K562 (cell line): Measurements from ENCODE around the gene BIN1. TPM values are rescaled to one million over a fixed set of nuclear protein-coding genes. Genes with fewer than 3 reads are reported as not detected.
A peak's percentile ranks its signal among the peaks of the same experiment; 100 is the strongest.

Experiments used
- ATAC-seq: fragments of 200-7000 bp; cut with Tn5 transposase; 3 replicates; pipeline ENCODE4 v1.9.1; 2020; ENCODE audit warnings: moderate library complexity
- BruUV-seq: library from RNA; stranded (reverse); fragments of 400-500 nt; replicated peaks from 2 replicates; lab custom pipeline; 2021; lab: Mats Ljungman, UMichigan
- CTCF ChIA-PET: fragments of 300-600 bp; formaldehyde crosslinking; extraction: SDS; loops from one replicate; lab custom pipeline; 2021; ENCODE audit warnings: low intra/inter-chr PET ratio; lab: Yijun Ruan, JAX
- POLR2A ChIA-PET: fragments of 300-600, 350-650 bp; sonication (Branson Sonifier 250); formaldehyde crosslinking; extraction: SDS; loops from one replicate; lab custom pipeline; 2021; ENCODE audit warnings: antibody characterized with exemption, inconsistent platforms; lab: Yijun Ruan, JAX
- DNase-seq, 4 experiments: peaks; one replicate each; pipeline versions ENCODE4 v3.0.0 to v3.0.0-alpha.2; 2011 to 2018; ENCODE audit warnings: low spot score in 3 of 4, mixed read lengths in 3 of 4; ENCODE audit errors: extremely low read depth in 1 of 4
- FAIRE-seq: peaks from 2 replicates; lab custom pipeline; 2011; peaks lifted over from hg19 to GRCh38; lab: Jason Lieb, UNC
- H2AFZ ChIP-seq: 2 replicates; pipeline ENCODE4 v1.6.0; 2011; ENCODE audit warnings: low read depth, low read length, control low read depth, inconsistent platforms
- H3K27ac ChIP-seq: fragments of 200-600 bp; 3 replicates; pipeline ENCODE4 v1.8.0; 2011; ENCODE audit warnings: low read depth, mild to moderate bottlenecking, control low read depth, inconsistent platforms, low read length, moderate library complexity, mixed read lengths; ENCODE audit errors: extremely low read depth
- H3K27me3 ChIP-seq, 2 experiments: fragments of 300-600 bp in 1 of 2; 2 replicates in 1 of 2; 3 replicates in 1 of 2; pipeline versions ENCODE4 v1.6.0 to v1.8.0; 2011; ENCODE audit warnings: inconsistent platforms in 2 of 2, low read length in 2 of 2, mild to moderate bottlenecking in 1 of 2, mixed read lengths in 1 of 2, moderate library complexity in 1 of 2; ENCODE audit not compliant: control insufficient read depth in 2 of 2, insufficient read depth in 2 of 2
- H3K36me3 ChIP-seq: fragments of 300-600 bp; 3 replicates; pipeline ENCODE4 v1.8.0; 2011; ENCODE audit warnings: mild to moderate bottlenecking, low read length, inconsistent platforms; ENCODE audit not compliant: control insufficient read depth, insufficient read depth
- H3K4me1 ChIP-seq, 2 experiments: fragments of 200-600 bp in 1 of 2; replicated peaks in 1 of 2; 2 replicates in 1 of 2; 3 replicates in 1 of 2; pipeline versions ENCODE4 v1.5.1 to v1.8.0; 2011; ENCODE audit warnings: inconsistent platforms in 2 of 2, low read length in 2 of 2, mild to moderate bottlenecking in 1 of 2, mixed read lengths in 1 of 2, moderate library complexity in 1 of 2; ENCODE audit not compliant: control insufficient read depth in 2 of 2, insufficient read depth in 2 of 2
- H3K4me2 ChIP-seq: 2 replicates; pipeline ENCODE4 v1.6.1; 2011; ENCODE audit warnings: low read length, control low read depth, inconsistent platforms, mixed read lengths; ENCODE audit not compliant: insufficient read depth
- H3K4me3 ChIP-seq: fragments of 200-600 bp; sonication (generic), shearing (Covaris generic); 2 replicates; pipeline ENCODE4 v1.5.1; 2016; ENCODE audit warnings: control low read depth, inconsistent platforms
- H3K79me2 ChIP-seq: fragments of 200-600 bp; 3 replicates; pipeline ENCODE4 v1.8.0; 2011; ENCODE audit warnings: low read length, inconsistent platforms; ENCODE audit not compliant: control insufficient read depth, insufficient read depth
- H3K9ac ChIP-seq, 2 experiments: 2 replicates each; pipeline versions ENCODE4 v1.6.0 to v1.6.1; 2011; ENCODE audit warnings: low read depth in 2 of 2, low read length in 2 of 2, control low read depth in 1 of 2, inconsistent platforms in 1 of 2, mild to moderate bottlenecking in 1 of 2, mixed read lengths in 1 of 2; ENCODE audit not compliant: insufficient read depth in 1 of 2
- H3K9me1 ChIP-seq: one replicate; pipeline ENCODE4 v1.6.0; 2011; ENCODE audit warnings: inconsistent platforms, mild to moderate bottlenecking, low read length, moderate library complexity; ENCODE audit not compliant: control insufficient read depth, insufficient read depth
- H3K9me3 ChIP-seq: replicated peaks from 2 replicates; pipeline ENCODE4 v1.5.1; 2011; ENCODE audit warnings: low read depth, low read length, inconsistent platforms; ENCODE audit not compliant: control insufficient read depth, insufficient read depth
- H4K20me1 ChIP-seq: replicated peaks from 2 replicates; pipeline ENCODE4 v1.6.1; 2011; ENCODE audit warnings: low read length, inconsistent platforms, mixed read lengths; ENCODE audit not compliant: control insufficient read depth, insufficient read depth
- CBX1 ChIP-seq: sonication (generic); IDR thresholded peaks from 2 replicates; pipeline ENCODE4 v1.6.1; 2016; ENCODE audit warnings: antibody characterized with exemption, low read depth, mild to moderate bottlenecking
- CHCHD3 ChIP-seq: fragments of 250-450 bp; sonication (Bioruptor Pico); IDR thresholded peaks from 2 replicates; pipeline ENCODE4 v2.1.2; 2022; ENCODE audit warnings: mild to moderate bottlenecking
- CREBBP ChIP-seq: IDR thresholded peaks from one replicate; pipeline ENCODE4 v1.6.1; 2012; ENCODE audit warnings: low read depth, mild to moderate bottlenecking, control low read depth, inconsistent platforms, low read length
- ELF4 ChIP-seq: fragments of 450-650 bp; formaldehyde crosslinking; IDR thresholded peaks from 2 replicates; pipeline ENCODE4 v1.4.0; 2022; ENCODE audit warnings: missing genetic modification characterization
- ELK3 ChIP-seq: fragments of 450-650 bp; formaldehyde crosslinking; IDR thresholded peaks from 2 replicates; pipeline ENCODE4 v1.4.0; 2020; ENCODE audit warnings: mild to moderate bottlenecking
- IRF9 ChIP-seq: fragments of 450-650 bp; IDR thresholded peaks from 2 replicates; pipeline ENCODE4 v1.6.1; 2016; ENCODE audit warnings: missing biosample characterization, missing genetic modification characterization
- RNF2 ChIP-seq: sonication (generic); IDR thresholded peaks from 2 replicates; pipeline ENCODE4 v1.6.1; 2016
- SAP30 ChIP-seq: fragments of 200-600 bp; sonication (generic); IDR thresholded peaks from 2 replicates; pipeline ENCODE4 v1.6.1; 2012; ENCODE audit warnings: borderline replicate concordance, low read depth, mild to moderate bottlenecking, moderate library complexity, low read length, control low read depth, inconsistent platforms; ENCODE audit not compliant: insufficient read depth, poor library complexity, severe bottlenecking
- ZFP91 ChIP-seq: sonication (generic); formaldehyde crosslinking; IDR thresholded peaks from 2 replicates; pipeline ENCODE4 v1.8.0; 2022; ENCODE audit warnings: mild to moderate bottlenecking, missing genetic modification reagents
- ZNF592 ChIP-seq: fragments of 450-650 bp; IDR thresholded peaks from 2 replicates; pipeline ENCODE4 v1.6.1; 2017; ENCODE audit warnings: antibody characterized with exemption, mild to moderate bottlenecking
- ZNF830 ChIP-seq: fragments of 250-450 bp; sonication (Bioruptor Pico); IDR thresholded peaks from 2 replicates; pipeline ENCODE4 v1.5.0; 2021; ENCODE audit warnings: mild to moderate bottlenecking
- WGBS: fragments of 100-300 bp; shearing (Covaris generic); methylation state at CpG from one replicate; pipeline ENCODE4 v1.1.6; 2016; ENCODE audit warnings: low coverage, mixed read lengths; ENCODE audit not compliant: insufficient coverage; ENCODE audit errors: missing lambda C conversion rate; 5-methylcytosine and 5-hydroxymethylcytosine counted together
- in situ Hi-C: fragments of 300-500 bp; cut with MboI; formaldehyde crosslinking; loops from 4 replicates; pipeline ENCODE4 v1.15.0; 2018; ENCODE audit warnings: inconsistent platforms, mixed read lengths
- intact Hi-C: fragments of 100-400 bp; cut with micrococcal nuclease; formaldehyde crosslinking; loops from 2 replicates; pipeline ENCODE4 v1.14.2; 2022
- polyA plus RNA-seq, 8 experiments: library from polyadenylated mRNA; depleted of rRNA in 4 of 8; stranded (reverse) in 5 of 8; unstranded in 3 of 8; fragments of >200 nt; fragmentation: Nextera tagmentation in 2 of 8; fragmentation: Illumina TruSeq in 1 of 8; extraction: Ambion mirVana in 2 of 8; extraction: Trizol in 1 of 8; gene quantifications; 2 replicates each; pipeline versions ENCODE4 v1.2.1 to v1.2.3, GENCODE V29; 2011 to 2014; ENCODE audit warnings: inconsistent platforms in 1 of 8, missing spikeins in 1 of 8
- total RNA-seq, 7 experiments: library from RNA; depleted of rRNA in 6 of 7; stranded (reverse); fragments of >200 nt in 6 of 7; fragmentation: Illumina TruSeq in 2 of 7; extraction: Trizol in 2 of 7; gene quantifications; 2 replicates each; pipeline versions ENCODE4 v1.2.1 to v1.2.3, GENCODE V29; 2011 to 2021; ENCODE audit warnings: low replicate concordance in 1 of 7

The BIN1 gene
- total and polyA plus RNA-seq, 9 of the 15 experiments (the other 6 are each of a cell fraction or from before 2014, with no cell fraction given): 0.04 to 2.8 (median 0.79) TPM; not detected in 1

- in situ Hi-C loops: no loop called here
- intact Hi-C loops: no loop called here
- POLR2A ChIA-PET: interaction anchor here (0.6 kb wide), 2 partner anchors 40 to 273 kb away, joined by 4 read pairs; no protein-coding TSS in a partner anchor
Observed at GRCh38 chr2:127047054-127047453, 59.9 kb downstream of the BIN1 start.

More at GRCh38 chr2:127047054-127047453, 59.9 kb downstream of the BIN1 start:
- ATAC-seq (no peak), DNase-seq (no peak), FAIRE-seq (no peak)
- H3K27ac ChIP-seq: no peak overlapping the region
- no peak overlapping the region for H3K4me3 ChIP-seq
- CTCF ChIA-PET: no interaction called here
- peaks cover 3% of the 10 kb centered on the region; the same call in 1 of the 2 replicates for H4K20me1 ChIP-seq
- H3K27me3 ChIP-seq: peaks cover 7 to 92% of the 10 kb centered on the region in 2 experiments; a peak in 4 of 5 replicates
- no peak for TF ChIP-seq CREBBP
- TF ChIP-seq ZNF592: no peak
- TF ChIP-seq ZNF830 (CRISPR knock-in tag): no peak
- no peak for TF ChIP-seq IRF9
- no peak for TF ChIP-seq CBX1
- TF ChIP-seq SAP30: no peak
- TF ChIP-seq CHCHD3 (CRISPR knock-in tag): no peak
- TF ChIP-seq ZFP91 (CRISPR knock-in tag): no peak
- no peak for TF ChIP-seq RNF2
- no peak for TF ChIP-seq ELK3 (CRISPR knock-in tag)
- TF ChIP-seq ELF4 (CRISPR knock-in tag): no peak
- no peak overlapping the region for H3K4me2 ChIP-seq
- peak overlapping the region in 1 of 2 experiments; percentile 26; a peak in 1 of 4 replicates for H3K9ac ChIP-seq
- peaks cover 0 to 43% of the 10 kb centered on the region in 2 experiments; a peak in 2 of 5 replicates for H3K4me1 ChIP-seq
- no peaks in the 10 kb centered on the region for H3K9me1 ChIP-seq
- no TSS peak for BruUV-seq
- no peaks in the 10 kb centered on the region for H3K79me2 ChIP-seq
- WGBS: 7% methylated on average over 8 of the region's 8 CpGs
- H2AFZ ChIP-seq: no peak overlapping the region
- H3K9me3 ChIP-seq: 0 out of 2 replicates have a peak, but pooled peaks cover 2% of the 10 kb centered on the region
- no peaks in the 10 kb centered on the region for H3K36me3 ChIP-seq
